Mucosa of rectum (tissue), 2 donors: Measurements from ENCODE around the gene AGBL1.
"Not testable (repeated sequence)": the region's sequence is repeated elsewhere in the genome, so short reads cannot be mapped to it uniquely, and the experiment has no call there.

ENCODE experiments used
- H3K27ac ChIP-seq, 2 donors: one replicate each; pipeline ENCODE4 v1.7.0; 2013; ENCODE audit warnings: inconsistent platforms in 2 of 2, low read depth in 2 of 2, low read length in 2 of 2
- H3K27me3 ChIP-seq, 2 donors: one replicate each; pipeline ENCODE4 v1.7.0; 2013; ENCODE audit warnings: low read length in 2 of 2; ENCODE audit not compliant: control insufficient read depth in 2 of 2, insufficient read depth in 2 of 2
- H3K36me3 ChIP-seq, 2 donors: one replicate each; pipeline ENCODE4 v1.7.0; 2013; ENCODE audit warnings: low read length in 2 of 2; ENCODE audit not compliant: control insufficient read depth in 2 of 2, insufficient read depth in 2 of 2
- H3K4me1 ChIP-seq, 2 donors: one replicate each; pipeline ENCODE4 v1.7.0; 2013; ENCODE audit warnings: low read length in 2 of 2, mild to moderate bottlenecking in 1 of 2; ENCODE audit not compliant: control insufficient read depth in 2 of 2, insufficient read depth in 2 of 2
- H3K4me3 ChIP-seq, 2 donors: one replicate each; pipeline ENCODE4 v1.7.0; 2013; ENCODE audit warnings: low read length in 2 of 2
- H3K9ac ChIP-seq, 2 donors: one replicate each; pipeline ENCODE4 v1.7.0; 2013; ENCODE audit warnings: low read length in 2 of 2, low read depth in 1 of 2, mild to moderate bottlenecking in 1 of 2
- H3K9me3 ChIP-seq, 2 donors: one replicate each; pipeline ENCODE4 v1.7.0; 2013; ENCODE audit warnings: low read length in 2 of 2; ENCODE audit not compliant: control insufficient read depth in 2 of 2
- donor health status: healthy.
- donor health status: Normal muscosa, but diverticular disease.

The AGBL1 gene

GRCh38 chr15:86522721-86523120 lies 443.1 kb downstream of the AGBL1 start:
- Histone ChIP-seq H3K9ac (no peak overlapping the region), H3K36me3 (no peaks in the 10 kb centered on the region), H3K4me1 (no peaks in the 10 kb centered on the region), H3K27ac (no peak overlapping the region), H3K27me3 (no peaks in the 10 kb centered on the region), H3K4me3 (no peak overlapping the region), H3K9me3 (no peaks in the 10 kb centered on the region)

- Histone ChIP-seq H3K4me3 (no peak overlapping the region), H3K36me3 (no peaks in the 10 kb centered on the region), H3K27me3 (no peaks in the 10 kb centered on the region), H3K9ac (no peak overlapping the region), H3K27ac (no peak overlapping the region), H3K9me3 (no peaks in the 10 kb centered on the region), H3K4me1 (no peaks in the 10 kb centered on the region)
Observed at GRCh38 chr15:86526938-86527690, 447.4 kb downstream of the AGBL1 start.

- not testable (repeated sequence) for H3K27ac ChIP-seq, H3K27me3 ChIP-seq, H3K4me3 ChIP-seq, H3K9me3 ChIP-seq, H3K36me3 ChIP-seq, H3K4me1 ChIP-seq, H3K9ac ChIP-seq
Observed at GRCh38 chr15:86528094-86528493, 448.4 kb downstream of the AGBL1 start.

- H3K27me3 ChIP-seq, result no peaks in the 10 kb centered on the region
- no peak overlapping the region for H3K4me3 ChIP-seq
- H3K9ac ChIP-seq, result no peak overlapping the region
- H3K4me1 ChIP-seq, result no peaks in the 10 kb centered on the region
- no peaks in the 10 kb centered on the region for H3K9me3 ChIP-seq
- H3K27ac ChIP-seq, result no peak overlapping the region
- no peaks in the 10 kb centered on the region for H3K36me3 ChIP-seq
Observed at GRCh38 chr15:86538141-86538540, 458.5 kb downstream of the AGBL1 start.

GRCh38 chr15:86540840-86541467 lies 461.3 kb downstream of the AGBL1 start:
- no peaks in the 10 kb centered on the region for H3K27me3 ChIP-seq
- no peak overlapping the region for H3K27ac ChIP-seq
- H3K4me3 ChIP-seq, result no peak overlapping the region
- no peaks in the 10 kb centered on the region for H3K4me1 ChIP-seq
- H3K9ac ChIP-seq, result no peak overlapping the region
- H3K9me3 ChIP-seq, result no peaks in the 10 kb centered on the region
- H3K36me3 ChIP-seq, result no peaks in the 10 kb centered on the region

- Histone ChIP-seq H3K27ac (no peak overlapping the region), H3K36me3 (no peaks in the 10 kb centered on the region), H3K4me3 (no peak overlapping the region), H3K9ac (no peak overlapping the region), H3K9me3 (no peaks in the 10 kb centered on the region), H3K27me3 (no peaks in the 10 kb centered on the region), H3K4me1 (no peaks in the 10 kb centered on the region)
Observed at GRCh38 chr15:86541540-86541939, 461.9 kb downstream of the AGBL1 start.

GRCh38 chr15:86550075-86550474 lies 470.4 kb downstream of the AGBL1 start:
- Histone ChIP-seq H3K27me3 (no peaks in the 10 kb centered on the region), H3K9me3 (no peaks in the 10 kb centered on the region), H3K27ac (no peak overlapping the region), H3K9ac (no peak overlapping the region), H3K4me3 (no peak overlapping the region), H3K4me1 (no peaks in the 10 kb centered on the region), H3K36me3 (no peaks in the 10 kb centered on the region)

GRCh38 chr15:86553108-86553507 lies 473.4 kb downstream of the AGBL1 start:
- H3K27me3 ChIP-seq, result no peaks in the 10 kb centered on the region
- no peak overlapping the region for H3K9ac ChIP-seq
- H3K4me1 ChIP-seq, result no peaks in the 10 kb centered on the region
- H3K36me3 ChIP-seq, result no peaks in the 10 kb centered on the region
- H3K9me3 ChIP-seq, result no peaks in the 10 kb centered on the region
- H3K27ac ChIP-seq, result no peak overlapping the region
- no peak overlapping the region for H3K4me3 ChIP-seq

- no peaks in the 10 kb centered on the region for H3K27me3 ChIP-seq
- no peak overlapping the region for H3K9ac ChIP-seq
- H3K27ac ChIP-seq, result no peak overlapping the region
- no peak overlapping the region for H3K4me3 ChIP-seq
- H3K36me3 ChIP-seq, result no peaks in the 10 kb centered on the region
- no peaks in the 10 kb centered on the region for H3K9me3 ChIP-seq
- H3K4me1 ChIP-seq, result no peaks in the 10 kb centered on the region
Observed at GRCh38 chr15:86555098-86555497, 475.4 kb downstream of the AGBL1 start.

GRCh38 chr15:86555939-86556338 lies 476.3 kb downstream of the AGBL1 start:
- Histone ChIP-seq H3K27ac (no peak overlapping the region), H3K9me3 (no peaks in the 10 kb centered on the region), H3K9ac (no peak overlapping the region), H3K4me1 (no peaks in the 10 kb centered on the region), H3K36me3 (no peaks in the 10 kb centered on the region), H3K4me3 (no peak overlapping the region), H3K27me3 (no peaks in the 10 kb centered on the region)
